Neural cell (in vitro differentiated cells): ENCODE measurements around the gene ITGB5.

Experiments
- CTCF ChIP-seq: fragments of 450-650 bp; IDR thresholded peaks from 2 replicates; pipeline ENCODE4 v1.5.1; 2014; ENCODE audit warnings: antibody characterized with exemption, mild to moderate bottlenecking, moderate library complexity; ENCODE audit not compliant: poor library complexity, severe bottlenecking
- EP300 ChIP-seq: fragments of 450-650 bp; conservative IDR thresholded peaks from 2 replicates; pipeline ENCODE4 v1.6.1; 2014; ENCODE audit warnings: antibody characterized with exemption, mild to moderate bottlenecking, moderate library complexity; ENCODE audit not compliant: poor library complexity, severe bottlenecking
- EZH2 ChIP-seq: fragments of 200-600, 300-800 bp; shearing (Covaris generic), sonication (generic); IDR thresholded peaks from 2 replicates; pipeline ENCODE4 v1.6.1; 2014; ENCODE audit warnings: antibody characterized with exemption, low read length, borderline replicate concordance, mild to moderate bottlenecking; ENCODE audit not compliant: insufficient read depth, poor library complexity, severe bottlenecking
- POLR2AphosphoS5 ChIP-seq: IDR thresholded peaks from 2 replicates; pipeline ENCODE4 v1.6.1; 2012
- RAD21 ChIP-seq: fragments of 450-650 bp; conservative IDR thresholded peaks from 2 replicates; pipeline ENCODE4 v1.6.1; 2014; ENCODE audit warnings: antibody characterized with exemption, mild to moderate bottlenecking, moderate library complexity
- SMC3 ChIP-seq: fragments of 450-650 bp; conservative IDR thresholded peaks from 2 replicates; pipeline ENCODE4 v1.6.1; 2014; ENCODE audit warnings: antibody characterized with exemption, mild to moderate bottlenecking, moderate library complexity; ENCODE audit not compliant: poor library complexity

GRCh38 chr3:124802061-124802698 lies 85.0 kb downstream of the ITGB5 start:
- TF ChIP-seq CTCF (no peak), POLR2AphosphoS5 (no peak), EP300 (no peak), SMC3 (no peak), EZH2 (no peak), RAD21 (no peak)
